RKO (cell line): Measurements from ENCODE around the gene MED16.

Source experiments
- DNase-seq: peaks from one replicate; pipeline ENCODE4 v3.0.0-alpha.2; 2016; ENCODE audit warnings: low spot score

The MED16 gene, protein sequence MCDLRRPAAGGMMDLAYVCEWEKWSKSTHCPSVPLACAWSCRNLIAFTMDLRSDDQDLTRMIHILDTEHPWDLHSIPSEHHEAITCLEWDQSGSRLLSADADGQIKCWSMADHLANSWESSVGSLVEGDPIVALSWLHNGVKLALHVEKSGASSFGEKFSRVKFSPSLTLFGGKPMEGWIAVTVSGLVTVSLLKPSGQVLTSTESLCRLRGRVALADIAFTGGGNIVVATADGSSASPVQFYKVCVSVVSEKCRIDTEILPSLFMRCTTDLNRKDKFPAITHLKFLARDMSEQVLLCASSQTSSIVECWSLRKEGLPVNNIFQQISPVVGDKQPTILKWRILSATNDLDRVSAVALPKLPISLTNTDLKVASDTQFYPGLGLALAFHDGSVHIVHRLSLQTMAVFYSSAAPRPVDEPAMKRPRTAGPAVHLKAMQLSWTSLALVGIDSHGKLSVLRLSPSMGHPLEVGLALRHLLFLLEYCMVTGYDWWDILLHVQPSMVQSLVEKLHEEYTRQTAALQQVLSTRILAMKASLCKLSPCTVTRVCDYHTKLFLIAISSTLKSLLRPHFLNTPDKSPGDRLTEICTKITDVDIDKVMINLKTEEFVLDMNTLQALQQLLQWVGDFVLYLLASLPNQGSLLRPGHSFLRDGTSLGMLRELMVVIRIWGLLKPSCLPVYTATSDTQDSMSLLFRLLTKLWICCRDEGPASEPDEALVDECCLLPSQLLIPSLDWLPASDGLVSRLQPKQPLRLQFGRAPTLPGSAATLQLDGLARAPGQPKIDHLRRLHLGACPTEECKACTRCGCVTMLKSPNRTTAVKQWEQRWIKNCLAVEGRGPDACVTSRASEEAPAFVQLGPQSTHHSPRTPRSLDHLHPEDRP

DNA sequence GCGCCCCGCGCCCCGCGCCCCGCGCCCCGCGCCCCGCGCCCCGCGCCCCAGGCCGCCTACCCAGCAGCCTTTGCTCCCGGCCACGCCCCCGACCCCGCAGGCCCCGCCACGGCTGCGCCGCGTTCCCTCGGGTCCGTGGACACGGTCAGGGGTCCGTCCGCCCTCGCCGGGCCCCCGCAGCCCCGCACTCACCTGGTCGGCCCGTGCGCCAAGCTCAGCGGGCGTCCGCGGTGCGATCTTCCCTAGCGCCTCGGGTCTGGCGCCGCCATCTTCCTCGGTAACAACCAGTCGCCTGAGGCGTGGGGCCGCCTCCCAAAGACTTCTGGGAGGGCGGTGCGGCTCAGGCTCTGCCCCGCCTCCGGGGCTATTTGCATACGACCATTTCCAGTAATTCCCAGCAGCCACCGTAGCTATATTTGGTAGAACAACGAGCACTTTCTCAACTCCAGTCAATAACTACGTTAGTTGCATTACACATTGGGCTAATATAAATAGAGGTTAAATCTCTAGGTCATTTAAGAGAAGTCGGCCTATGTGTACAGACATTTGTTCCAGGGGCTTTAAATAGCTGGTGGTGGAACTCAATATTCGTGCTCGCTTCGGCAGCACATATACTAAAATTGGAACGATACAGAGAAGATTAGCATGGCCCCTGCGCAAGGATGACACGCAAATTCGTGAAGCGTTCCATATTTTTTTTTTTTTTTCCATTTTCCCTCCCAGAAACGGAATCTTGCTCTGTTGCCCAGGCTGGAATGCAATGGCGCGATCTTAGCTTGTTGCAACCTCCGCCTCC is at the start of gene MED16, which contains the start of gene RNU6-9:
Gene MED16 (minus strand): TSS at position 294 of the 796 bp plus-strand sequence. CDS start 2,056 bp downstream, outside the sequence.
Gene RNU6-9 (plus strand): TSS at position 591 of the 796 bp plus-strand sequence.
- peak; percentile 93 for DNase-seq

DNA sequence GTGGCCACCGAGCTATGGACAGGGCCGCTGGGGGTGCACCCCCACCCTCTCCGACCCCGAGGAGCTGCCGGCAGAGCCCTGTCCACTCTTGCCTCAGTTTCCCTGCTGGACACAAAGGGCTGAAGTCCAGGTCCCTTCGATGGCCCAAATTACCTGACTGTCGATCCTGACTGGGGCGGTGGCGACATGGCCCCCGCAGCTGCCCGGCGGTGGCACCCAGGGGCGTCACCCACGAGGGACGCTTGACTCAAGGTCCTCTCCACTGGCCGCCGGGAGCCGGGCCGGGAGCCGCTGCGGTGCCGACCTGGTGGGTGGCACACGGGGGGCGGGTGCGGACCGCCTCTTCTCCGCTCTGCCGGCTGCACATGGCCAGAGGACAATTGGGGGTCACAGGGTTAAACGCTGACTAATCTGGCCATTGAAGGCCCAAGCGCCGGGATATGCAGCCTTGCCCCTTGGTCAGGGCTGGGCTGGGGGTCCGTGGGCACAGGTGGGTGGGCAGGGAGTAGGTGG is 49.2 kb upstream of the MED16 start:
- DNase-seq: no peak

DNA sequence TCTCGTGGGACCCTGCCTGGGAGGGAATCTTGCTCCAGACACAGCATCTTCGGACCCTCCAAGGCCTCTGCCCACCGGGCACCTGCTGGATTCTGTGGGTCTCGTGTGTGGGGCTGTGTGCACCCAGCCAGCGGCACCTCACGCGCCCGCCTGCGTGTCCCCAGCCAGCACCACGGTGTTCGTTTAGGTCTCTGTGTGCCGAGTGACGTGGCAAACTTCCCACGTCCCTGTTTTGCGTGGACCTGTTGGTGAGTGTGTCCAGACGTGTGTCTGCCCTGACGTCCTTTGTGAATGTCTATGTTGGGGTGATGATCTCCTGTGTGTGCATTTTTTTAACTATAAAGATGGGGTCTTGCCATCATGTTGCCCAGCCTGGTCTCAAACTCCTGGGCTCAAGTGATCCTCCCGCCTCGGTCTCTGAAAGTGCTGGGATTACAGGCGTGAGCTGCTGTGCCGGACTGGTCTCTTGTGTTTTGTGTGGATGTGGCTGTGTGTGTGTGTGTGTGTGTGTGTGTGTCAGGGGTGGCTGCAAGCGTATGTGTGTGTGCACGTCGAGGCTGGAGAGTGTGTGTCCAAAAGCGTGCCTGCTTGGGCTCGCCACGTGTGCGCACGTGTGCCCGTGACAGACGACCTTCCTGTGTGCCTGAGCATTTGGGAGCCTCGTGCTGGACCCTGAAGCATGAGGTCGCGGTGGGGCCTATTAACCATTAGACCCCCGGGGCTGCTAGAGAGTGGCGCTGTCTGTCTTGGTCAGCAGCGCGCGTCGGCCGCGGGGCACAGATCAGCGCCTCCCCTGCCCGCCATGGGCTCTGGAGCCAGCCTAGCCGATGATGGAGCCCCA is 48.5 kb upstream of the MED16 start:
- no peak for DNase-seq

DNA sequence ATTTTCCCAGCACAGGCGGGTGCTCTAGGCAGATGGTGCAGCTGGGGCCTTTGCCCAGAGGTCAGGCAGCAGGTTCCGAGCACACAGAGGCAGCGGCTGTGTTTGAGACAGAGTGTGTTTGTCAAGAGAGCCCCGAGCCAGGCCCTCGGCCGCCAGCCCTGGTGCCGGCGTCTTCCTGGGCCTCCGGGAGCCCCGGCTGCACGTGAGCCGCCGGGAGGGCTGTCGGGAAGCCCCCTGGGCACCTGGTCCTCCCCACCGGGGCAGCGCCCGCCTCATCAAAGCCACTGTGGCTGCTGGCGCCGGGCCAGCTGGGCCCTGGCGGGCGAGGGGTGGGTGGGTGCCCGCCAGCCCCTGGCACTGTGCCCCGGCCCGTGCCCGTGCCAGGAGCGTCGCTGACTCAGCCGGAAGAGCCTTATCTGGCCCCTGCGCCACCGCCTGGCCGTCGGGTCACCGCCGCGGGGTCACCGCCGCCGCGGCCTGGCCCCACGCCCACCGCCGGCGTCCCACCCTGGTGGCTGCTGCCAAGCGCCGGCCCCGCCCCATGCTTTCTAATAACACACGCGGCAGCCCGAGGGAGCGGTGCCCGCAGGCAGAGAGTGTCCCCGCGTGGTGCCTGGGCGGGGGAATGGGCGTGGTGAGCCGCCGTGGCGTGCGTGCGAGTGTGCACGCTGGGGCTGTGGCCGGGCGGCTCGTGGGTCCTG is 47.8 kb upstream of the MED16 start:
- peak; percentile 54 for DNase-seq

DNA sequence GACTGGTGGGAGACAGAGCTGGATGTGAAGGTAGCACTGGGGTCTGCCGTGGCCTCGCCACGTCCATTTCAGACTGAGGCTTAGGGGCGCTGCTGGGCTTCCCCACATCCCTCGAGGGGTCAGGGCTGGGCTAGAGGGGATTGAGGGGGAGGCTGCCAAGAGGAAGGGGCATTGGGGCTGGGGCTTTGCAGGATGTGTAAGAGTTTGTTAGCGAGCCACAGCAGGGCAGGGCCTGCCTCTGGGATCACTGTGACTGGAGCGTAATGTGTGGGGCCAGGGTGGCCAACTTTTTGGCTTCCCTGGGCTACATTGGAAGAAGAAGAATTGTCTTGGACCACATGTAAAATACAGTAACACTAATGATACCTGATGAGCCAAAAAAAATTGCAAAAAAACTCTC is 46.9 kb upstream of the MED16 start:
- no peak for DNase-seq

DNA sequence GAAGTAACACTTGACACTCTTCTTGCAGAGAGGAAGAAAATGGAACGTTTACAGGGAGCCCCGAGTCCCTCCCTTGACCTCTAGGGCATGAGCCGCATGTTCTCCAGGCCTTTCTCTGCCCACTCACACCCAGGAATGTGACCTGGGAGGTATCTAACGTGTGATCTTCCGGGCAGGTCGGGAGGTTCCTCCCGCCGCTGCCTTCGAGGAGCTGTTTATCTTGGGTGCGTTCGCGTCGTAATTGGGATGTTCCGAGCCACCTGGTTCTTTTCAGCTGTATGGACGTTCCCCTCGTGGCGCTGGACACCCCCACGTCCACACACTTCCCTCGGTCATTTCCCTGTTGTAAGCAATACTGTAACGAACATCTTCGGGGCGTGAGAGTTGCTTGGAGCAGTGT is 46.5 kb upstream of the MED16 start:
- no peak for DNase-seq

DNA sequence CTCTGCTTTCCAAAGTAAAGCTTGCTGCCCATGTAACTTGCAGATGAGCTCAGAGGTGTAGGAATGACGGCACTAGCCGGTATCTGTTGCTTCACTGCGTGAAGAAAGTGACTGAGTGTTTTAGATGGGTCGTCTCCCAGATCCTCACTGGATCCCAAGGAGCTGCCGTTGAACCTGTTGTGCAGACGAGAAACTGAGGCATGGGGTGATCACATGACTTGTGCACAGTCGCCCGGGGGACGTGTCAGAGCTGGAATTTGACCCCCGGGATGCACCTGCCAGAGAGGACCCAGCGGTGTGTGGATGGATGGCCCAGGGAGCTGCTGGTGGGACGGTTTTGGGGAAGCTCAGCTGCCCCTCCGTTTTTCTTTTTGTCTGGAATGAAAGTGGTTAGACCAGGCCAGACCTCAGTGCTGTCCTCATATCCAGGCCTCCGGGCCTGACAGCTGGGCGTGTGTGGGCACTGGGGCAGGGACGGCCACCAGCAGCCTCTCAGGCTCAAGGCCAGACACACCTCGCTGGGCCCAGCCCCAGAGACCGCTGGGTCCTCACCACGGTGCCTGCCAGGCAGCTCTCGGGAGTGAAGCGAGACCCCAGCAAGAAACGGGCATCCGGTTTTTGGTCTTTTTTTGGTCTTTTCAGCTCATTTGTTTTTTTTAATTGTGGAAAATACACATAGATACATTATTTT is 45.4 kb upstream of the MED16 start:
- no peak for DNase-seq

DNA sequence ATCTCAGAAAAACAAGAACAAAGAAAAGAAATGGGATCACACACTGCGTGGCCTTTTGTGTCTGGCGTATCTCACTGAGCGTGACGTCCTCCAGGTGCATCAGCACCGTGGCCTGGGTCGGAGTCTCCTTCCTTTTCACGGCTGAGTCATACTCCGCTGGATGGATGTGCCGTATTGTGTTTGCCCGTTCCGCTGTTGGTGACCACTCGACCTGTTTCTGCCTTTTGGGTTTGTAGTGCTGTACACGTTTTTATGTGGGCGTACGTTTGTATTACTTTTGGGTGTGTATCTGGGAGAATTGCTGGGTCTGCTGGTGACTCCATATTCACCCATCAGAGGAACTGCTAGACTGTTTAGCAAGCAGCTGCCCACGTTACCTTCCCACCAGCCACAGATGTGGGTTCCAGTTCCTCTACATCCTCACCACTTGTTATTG is 44.3 kb upstream of the MED16 start:
- no peak for DNase-seq

DNA sequence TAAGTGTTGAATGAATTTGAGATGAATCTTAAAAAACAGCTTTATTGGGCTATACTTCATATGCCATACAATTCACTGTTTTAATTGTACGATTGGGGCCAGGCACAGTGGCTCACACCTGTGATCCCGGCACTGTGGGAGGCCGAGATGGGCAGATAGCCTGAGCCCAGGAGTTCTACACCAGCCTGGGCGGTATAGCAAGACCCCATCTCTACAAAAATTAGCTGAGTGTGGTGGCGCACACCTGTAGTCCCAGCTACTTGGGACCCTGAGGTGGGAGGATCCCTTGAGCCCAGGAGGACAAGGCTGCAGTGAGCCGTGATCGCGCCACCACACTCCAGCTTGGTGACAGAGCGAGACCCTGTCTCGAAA is 43.2 kb upstream of the MED16 start:
- DNase-seq: no peak

DNA sequence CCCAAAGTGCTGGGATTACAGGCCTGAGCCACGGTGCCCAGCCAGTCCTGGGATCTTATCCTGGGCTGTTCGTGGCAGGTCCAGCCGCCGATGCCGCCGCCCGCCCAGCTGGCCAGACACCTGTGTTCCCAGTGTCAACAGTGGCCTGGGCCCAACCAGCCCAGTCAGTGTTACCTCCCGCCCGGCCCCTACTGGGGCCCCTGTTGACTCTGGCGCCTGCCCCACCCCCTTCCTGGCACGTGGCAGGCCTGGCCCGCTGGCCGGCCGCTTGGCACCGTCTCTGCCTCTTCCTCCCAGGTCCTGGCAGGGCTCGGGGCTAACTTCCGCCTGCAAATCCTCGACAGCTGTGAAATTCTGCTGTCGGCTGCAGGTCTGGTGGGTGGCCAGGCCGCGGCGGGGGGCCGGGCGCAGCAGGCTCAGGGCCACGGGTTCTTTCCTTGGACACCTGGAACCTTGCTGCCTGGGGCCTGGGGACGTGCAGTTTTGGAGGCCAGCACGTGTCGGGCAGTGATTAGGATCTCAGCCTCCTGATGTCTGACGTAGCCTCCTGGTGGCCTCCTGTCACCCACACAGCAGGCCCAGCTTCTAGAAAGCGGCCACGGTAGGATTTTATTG is 42.0 kb upstream of the MED16 start:
- no peak for DNase-seq

DNA sequence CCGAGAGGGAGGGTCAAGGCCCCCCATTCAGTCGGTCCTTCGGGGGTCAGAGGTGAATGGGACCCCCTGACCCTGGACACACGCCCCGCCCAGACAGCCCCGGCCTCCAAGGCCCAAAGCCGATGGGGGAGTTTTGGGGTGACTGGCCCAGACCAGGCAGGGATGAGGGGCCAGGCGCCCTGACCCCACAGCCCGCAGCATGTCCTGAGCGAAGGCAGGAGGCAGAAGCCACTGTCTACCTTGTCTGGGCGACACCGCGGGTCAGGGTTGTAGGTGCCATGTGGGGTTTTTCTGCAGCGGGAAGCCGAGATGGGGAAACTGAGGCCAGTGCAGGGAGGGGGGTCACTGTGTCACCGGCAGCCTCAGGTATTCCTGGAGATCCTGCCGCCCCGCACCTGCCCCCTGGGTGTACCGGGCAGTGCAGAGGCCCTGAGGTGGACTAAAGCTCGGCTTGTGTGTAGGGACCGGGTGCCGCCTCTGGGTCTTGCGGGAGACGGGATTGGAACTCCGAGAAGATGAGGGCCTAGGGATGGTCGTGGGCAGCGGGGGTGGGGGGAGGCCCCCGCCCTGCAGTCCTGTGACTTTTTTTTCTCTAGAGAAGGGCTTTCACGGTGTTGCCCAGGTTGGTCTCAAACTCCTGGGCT is 41.3 kb upstream of the MED16 start:
- no peak for DNase-seq

DNA sequence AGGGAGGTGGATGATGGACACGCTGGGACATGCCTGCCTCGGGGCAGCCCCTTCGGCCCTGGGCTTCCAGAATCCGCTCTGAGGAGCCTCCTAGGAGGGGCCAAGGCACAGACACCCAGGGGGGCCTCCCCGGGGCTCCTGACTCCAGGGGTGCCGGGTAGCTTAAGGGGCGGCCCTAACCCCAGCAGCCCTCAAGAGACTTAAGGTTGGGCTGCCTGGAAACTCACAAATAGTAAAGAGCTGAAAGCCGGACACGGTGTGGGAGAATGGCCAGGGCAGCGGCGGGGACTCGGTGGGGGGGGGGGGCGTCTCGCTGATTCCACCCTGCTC is 40.5 kb upstream of the MED16 start:
- no peak for DNase-seq

DNA sequence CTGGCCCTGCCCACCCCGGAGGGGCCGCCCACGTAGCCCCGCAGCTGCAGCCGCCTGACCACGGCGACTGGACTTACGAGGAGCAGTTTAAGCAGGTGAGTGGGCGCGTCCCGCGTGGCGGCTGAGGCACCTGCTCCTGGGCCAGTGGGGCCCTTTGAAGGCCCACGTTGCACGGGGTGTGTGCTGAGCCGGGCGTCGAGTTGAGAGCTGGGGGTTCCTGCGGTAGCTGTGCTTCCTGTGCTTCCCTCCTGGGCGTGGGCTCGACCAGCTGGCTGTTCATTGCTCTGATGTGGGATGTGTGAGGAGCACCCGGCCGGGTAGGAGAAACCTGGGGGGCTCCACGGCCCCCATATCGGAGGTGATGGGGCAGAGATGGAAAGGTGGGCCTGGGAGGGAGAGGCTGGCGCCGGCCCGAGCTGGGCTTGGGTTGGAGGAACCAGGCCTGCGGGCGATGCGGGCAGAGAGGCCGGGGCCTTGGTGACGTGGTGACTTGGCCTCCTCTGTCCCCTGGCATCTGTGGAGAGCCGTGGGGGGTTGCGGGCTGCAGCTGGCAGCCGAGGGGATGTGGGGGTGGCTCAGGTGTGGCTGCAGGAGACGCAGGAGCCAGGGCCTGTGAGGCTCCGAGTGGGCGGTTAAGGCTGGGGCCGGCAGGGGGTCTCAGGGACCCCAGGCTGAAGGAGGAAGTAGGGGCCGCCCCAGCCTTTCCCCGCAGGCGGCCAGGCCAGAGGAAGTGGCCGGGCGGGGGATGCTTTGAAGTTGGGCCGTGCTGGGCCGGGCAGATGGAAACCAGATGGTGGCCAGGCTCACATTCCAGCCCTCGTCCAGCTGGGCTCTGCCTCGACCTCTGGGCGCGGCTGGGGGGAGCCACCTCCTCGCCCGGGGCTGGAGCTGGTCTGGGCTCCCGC is 39.9 kb upstream of the MED16 start:
- no peak for DNase-seq

DNA sequence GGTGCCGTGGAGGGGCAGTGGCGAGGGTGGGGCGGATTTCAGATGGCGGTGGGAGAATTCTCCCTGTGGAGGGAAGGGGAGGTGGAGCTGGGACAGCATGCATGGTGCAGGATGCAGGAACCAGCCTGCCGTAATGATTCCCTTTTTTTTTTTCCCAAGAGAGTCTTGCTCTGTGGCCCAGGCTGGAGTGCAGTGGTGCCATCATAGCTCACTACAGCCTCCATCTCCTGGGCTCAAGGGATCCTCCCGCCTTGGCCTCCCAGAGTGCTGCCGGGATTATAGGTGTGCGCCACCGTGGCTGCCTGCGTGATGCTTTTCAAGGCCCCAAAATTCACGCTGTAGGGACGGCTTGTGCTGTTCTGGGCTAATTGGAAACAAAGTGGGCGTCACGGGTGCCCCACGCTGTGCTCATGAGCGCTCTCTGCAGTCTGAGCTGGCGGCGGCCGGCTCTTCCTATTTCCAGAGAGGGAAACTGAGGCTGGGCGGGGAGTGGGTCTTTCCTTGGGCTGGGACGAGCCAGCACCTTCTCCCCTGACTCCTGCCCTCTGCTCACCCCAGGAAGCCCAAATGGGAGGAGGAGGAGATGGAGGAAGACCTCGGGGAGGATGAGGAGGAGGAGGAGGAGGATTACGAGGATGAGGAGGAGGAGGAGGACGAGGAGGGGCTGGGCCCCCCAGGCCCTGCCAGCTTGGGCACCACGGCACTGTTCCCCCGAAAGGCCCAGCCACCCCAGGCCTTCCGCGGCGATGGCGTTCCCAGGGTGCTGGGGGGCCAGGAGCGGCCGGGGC is 39.1 kb upstream of the MED16 start:
- DNase-seq: no peak

DNA sequence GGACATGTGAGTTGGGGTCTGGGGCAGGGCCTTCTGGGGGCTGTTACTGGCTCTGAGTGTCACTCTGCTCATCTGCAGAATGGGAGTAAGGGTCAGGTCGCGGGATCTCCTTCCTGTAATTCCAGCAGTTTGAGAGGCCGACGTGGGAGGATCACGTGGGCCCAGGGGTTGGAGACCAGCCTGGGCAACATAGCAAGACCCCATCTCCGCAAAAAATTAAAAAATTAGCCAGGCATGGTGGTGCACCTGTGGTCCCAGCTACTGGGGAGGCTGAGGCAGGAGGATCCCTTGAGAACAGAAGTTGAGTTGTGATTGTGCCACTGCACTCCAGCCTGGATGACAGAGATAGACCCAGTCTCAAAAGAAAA is 36.9 kb upstream of the MED16 start:
- no peak for DNase-seq

DNA sequence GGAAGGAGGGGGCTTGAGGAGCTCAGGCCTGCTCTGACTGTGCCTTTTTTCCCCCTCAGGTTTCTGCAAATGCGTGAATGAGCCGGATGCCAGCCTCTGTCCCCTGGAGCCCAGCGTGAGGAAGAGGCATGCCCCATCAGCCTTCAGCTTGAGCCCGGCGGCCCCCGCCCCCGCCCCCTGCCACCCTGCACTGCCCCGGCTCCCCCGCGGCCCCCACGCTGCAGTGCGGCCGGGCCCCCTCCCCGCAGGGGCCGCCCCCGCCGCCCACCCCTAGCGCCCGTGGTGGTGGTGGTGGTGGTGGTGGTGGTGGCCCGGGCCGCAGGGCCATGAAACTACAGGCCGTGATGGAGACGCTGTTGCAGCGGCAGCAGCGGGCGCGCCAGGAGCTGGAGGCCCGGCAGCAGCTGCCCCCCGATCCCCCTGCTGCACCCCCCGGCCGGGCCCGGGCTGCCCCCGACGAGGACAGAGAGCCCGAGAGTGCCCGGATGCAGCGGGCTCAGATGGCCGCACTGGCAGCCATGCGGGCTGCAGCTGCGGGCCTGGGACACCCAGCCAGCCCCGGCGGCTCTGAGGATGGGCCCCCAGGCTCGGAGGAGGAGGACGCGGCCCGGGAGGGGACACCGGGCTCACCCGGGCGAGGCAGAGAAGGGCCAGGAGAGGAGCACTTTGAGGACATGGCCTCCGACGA is 36.4 kb upstream of the MED16 start:
- no peak for DNase-seq
